K562 (cell line): ENCODE measurements around the gene ABAT.

Experiments
- JUN ChIP-seq, 2 experiments: sonication (generic) in 1 of 2; formaldehyde crosslinking in 1 of 2; IDR thresholded peaks; 2 replicates each; pipeline versions ENCODE4 v1.6.1 to v1.8.0; 2012 to 2022; ENCODE audit warnings: borderline replicate concordance in 2 of 2, mild to moderate bottlenecking in 2 of 2, improper control_type of control experiment in 1 of 2, low read depth in 1 of 2, low read length in 1 of 2, missing genetic modification reagents in 1 of 2
- MAFK ChIP-seq: IDR thresholded peaks from 2 replicates; pipeline ENCODE4 v1.6.1; 2011; ENCODE audit warnings: low read length, improper control_type of control experiment
- NRF1 ChIP-seq, 2 experiments: fragments of 450-650 bp; IDR thresholded peaks in 1 of 2; conservative IDR thresholded peaks in 1 of 2; 2 replicates each; pipeline ENCODE4 v1.6.1; 2014; ENCODE audit warnings: mild to moderate bottlenecking in 2 of 2
- PML ChIP-seq: IDR thresholded peaks from 2 replicates; pipeline ENCODE4 v1.6.1; 2012; ENCODE audit warnings: low read length, inconsistent platforms
- POLR2A ChIP-seq: fragments of 450-650 bp; conservative IDR thresholded peaks from 2 replicates; pipeline ENCODE4 v1.6.1; 2016
- TARDBP ChIP-seq: fragments of 450-650 bp; IDR thresholded peaks from 2 replicates; pipeline ENCODE4 v1.6.1; 2016
- TCF7L2 ChIP-seq: fragments of 150-350 bp; IDR thresholded peaks from 2 replicates; pipeline ENCODE4 v1.6.1; 2016; ENCODE audit warnings: low read depth, mild to moderate bottlenecking, low read length, moderate library complexity
- ZNF232 ChIP-seq: sonication (generic); formaldehyde crosslinking; IDR thresholded peaks from 2 replicates; pipeline ENCODE4 v1.8.0; 2022; ENCODE audit warnings: mild to moderate bottlenecking, missing genetic modification reagents
- ZNF778 ChIP-seq: fragments of 450-650 bp; formaldehyde crosslinking; IDR thresholded peaks from 2 replicates; pipeline ENCODE4 v1.4.0; 2020; ENCODE audit warnings: mild to moderate bottlenecking, moderate library complexity
- TF ChIP-seq, protein P1 (sequence below), 3 experiments: IDR thresholded peaks in 2 of 3; conservative IDR thresholded peaks in 1 of 3; 2 replicates each; pipeline ENCODE4 v1.5.1; 2011 to 2012; ENCODE audit warnings: low read length in 3 of 3, mild to moderate bottlenecking in 3 of 3, control low read depth in 2 of 3, improper control_type of control experiment in 1 of 3, inconsistent platforms in 1 of 3, low read depth in 1 of 3, mixed read lengths in 1 of 3, moderate library complexity in 1 of 3; ENCODE audit not compliant: insufficient read depth in 2 of 3
- TF ChIP-seq, protein P2 (sequence below): sonication (generic); formaldehyde crosslinking; IDR thresholded peaks from 2 replicates; pipeline ENCODE4 v1.8.1; 2023; ENCODE audit warnings: missing genetic modification reagents, mild to moderate bottlenecking, borderline replicate concordance
- TF ChIP-seq, protein P3 (sequence below): sonication (generic); formaldehyde crosslinking; IDR thresholded peaks from 2 replicates; pipeline ENCODE4 v1.8.0; 2022; ENCODE audit warnings: missing genetic modification reagents, mild to moderate bottlenecking, borderline replicate concordance
- TF ChIP-seq, protein P4 (sequence below): sonication (generic); formaldehyde crosslinking; IDR thresholded peaks from 2 replicates; pipeline ENCODE4 v1.9.0; 2022; ENCODE audit warnings: mild to moderate bottlenecking, missing genetic modification reagents

DNA sequence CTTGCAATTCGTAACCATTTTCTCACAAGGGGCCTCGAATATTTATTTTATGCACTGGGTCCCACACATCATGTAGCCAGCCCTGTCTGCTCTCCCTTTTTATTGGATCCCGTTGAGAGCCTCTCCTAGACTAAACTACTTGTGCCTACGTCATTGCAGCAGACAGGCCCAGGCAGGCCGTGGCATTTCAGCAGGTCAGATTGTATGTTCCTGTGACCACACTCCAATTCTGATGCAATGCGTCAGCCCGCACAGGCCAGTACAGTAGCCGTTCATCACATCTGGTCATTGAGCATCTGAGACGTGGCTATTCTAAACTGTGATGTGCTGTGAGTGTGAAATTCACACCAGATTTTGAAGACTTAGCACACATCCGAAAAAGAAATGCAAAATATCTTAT lies 42.2 kb downstream of the ABAT start:
- TF ChIP-seq JUN (IDR thresholded peaks at IDR 0.05; ENCODE audit: borderline replicate concordance, low read depth, low read length) (no peak), JUN (CRISPR knock-in tag; IDR thresholded peaks at IDR 0.05; ENCODE audit: borderline replicate concordance) (no peak), ZNF778 (CRISPR knock-in tag) (no peak), TCF7L2 (no peak), ZNF232 (CRISPR knock-in tag) (no peak), NRF1 (conservative IDR thresholded peaks at IDR 0.05 in 1 of 2, IDR thresholded peaks at IDR 0.05 in 1 of 2) (no peak), POLR2A (no peak), PML (no peak), TARDBP (no peak), MAFK (no peak)
- TF ChIP-seq, protein P1, sequence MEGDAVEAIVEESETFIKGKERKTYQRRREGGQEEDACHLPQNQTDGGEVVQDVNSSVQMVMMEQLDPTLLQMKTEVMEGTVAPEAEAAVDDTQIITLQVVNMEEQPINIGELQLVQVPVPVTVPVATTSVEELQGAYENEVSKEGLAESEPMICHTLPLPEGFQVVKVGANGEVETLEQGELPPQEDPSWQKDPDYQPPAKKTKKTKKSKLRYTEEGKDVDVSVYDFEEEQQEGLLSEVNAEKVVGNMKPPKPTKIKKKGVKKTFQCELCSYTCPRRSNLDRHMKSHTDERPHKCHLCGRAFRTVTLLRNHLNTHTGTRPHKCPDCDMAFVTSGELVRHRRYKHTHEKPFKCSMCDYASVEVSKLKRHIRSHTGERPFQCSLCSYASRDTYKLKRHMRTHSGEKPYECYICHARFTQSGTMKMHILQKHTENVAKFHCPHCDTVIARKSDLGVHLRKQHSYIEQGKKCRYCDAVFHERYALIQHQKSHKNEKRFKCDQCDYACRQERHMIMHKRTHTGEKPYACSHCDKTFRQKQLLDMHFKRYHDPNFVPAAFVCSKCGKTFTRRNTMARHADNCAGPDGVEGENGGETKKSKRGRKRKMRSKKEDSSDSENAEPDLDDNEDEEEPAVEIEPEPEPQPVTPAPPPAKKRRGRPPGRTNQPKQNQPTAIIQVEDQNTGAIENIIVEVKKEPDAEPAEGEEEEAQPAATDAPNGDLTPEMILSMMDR (IDR thresholded peaks at IDR 0.05 in 2 of 3, conservative IDR thresholded peaks at IDR 0.05 in 1 of 3; ENCODE audit: insufficient read depth in 2 of 3, low read depth in 1 of 3, low read length in 3 of 3), result no peak
- TF ChIP-seq, protein P2, sequence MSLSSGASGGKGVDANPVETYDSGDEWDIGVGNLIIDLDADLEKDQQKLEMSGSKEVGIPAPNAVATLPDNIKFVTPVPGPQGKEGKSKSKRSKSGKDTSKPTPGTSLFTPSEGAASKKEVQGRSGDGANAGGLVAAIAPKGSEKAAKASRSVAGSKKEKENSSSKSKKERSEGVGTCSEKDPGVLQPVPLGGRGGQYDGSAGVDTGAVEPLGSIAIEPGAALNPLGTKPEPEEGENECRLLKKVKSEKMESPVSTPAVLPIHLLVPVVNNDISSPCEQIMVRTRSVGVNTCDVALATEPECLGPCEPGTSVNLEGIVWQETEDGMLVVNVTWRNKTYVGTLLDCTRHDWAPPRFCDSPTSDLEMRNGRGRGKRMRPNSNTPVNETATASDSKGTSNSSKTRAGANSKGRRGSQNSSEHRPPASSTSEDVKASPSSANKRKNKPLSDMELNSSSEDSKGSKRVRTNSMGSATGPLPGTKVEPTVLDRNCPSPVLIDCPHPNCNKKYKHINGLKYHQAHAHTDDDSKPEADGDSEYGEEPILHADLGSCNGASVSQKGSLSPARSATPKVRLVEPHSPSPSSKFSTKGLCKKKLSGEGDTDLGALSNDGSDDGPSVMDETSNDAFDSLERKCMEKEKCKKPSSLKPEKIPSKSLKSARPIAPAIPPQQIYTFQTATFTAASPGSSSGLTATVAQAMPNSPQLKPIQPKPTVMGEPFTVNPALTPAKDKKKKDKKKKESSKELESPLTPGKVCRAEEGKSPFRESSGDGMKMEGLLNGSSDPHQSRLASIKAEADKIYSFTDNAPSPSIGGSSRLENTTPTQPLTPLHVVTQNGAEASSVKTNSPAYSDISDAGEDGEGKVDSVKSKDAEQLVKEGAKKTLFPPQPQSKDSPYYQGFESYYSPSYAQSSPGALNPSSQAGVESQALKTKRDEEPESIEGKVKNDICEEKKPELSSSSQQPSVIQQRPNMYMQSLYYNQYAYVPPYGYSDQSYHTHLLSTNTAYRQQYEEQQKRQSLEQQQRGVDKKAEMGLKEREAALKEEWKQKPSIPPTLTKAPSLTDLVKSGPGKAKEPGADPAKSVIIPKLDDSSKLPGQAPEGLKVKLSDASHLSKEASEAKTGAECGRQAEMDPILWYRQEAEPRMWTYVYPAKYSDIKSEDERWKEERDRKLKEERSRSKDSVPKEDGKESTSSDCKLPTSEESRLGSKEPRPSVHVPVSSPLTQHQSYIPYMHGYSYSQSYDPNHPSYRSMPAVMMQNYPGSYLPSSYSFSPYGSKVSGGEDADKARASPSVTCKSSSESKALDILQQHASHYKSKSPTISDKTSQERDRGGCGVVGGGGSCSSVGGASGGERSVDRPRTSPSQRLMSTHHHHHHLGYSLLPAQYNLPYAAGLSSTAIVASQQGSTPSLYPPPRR (CRISPR knock-in tag), result no peak
- TF ChIP-seq, protein P3, sequence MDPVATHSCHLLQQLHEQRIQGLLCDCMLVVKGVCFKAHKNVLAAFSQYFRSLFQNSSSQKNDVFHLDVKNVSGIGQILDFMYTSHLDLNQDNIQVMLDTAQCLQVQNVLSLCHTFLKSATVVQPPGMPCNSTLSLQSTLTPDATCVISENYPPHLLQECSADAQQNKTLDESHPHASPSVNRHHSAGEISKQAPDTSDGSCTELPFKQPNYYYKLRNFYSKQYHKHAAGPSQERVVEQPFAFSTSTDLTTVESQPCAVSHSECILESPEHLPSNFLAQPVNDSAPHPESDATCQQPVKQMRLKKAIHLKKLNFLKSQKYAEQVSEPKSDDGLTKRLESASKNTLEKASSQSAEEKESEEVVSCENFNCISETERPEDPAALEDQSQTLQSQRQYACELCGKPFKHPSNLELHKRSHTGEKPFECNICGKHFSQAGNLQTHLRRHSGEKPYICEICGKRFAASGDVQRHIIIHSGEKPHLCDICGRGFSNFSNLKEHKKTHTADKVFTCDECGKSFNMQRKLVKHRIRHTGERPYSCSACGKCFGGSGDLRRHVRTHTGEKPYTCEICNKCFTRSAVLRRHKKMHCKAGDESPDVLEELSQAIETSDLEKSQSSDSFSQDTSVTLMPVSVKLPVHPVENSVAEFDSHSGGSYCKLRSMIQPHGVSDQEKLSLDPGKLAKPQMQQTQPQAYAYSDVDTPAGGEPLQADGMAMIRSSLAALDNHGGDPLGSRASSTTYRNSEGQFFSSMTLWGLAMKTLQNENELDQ, result no peak
- TF ChIP-seq, protein P4, sequence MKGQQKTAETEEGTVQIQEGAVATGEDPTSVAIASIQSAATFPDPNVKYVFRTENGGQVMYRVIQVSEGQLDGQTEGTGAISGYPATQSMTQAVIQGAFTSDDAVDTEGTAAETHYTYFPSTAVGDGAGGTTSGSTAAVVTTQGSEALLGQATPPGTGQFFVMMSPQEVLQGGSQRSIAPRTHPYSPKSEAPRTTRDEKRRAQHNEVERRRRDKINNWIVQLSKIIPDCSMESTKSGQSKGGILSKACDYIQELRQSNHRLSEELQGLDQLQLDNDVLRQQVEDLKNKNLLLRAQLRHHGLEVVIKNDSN (CRISPR knock-in tag), result no peak
